ENCODE data around the gene PDSS2. TPM values are rescaled to one million over a fixed set of nuclear protein-coding genes. Genes with fewer than 3 reads are reported as not detected.
A peak's percentile ranks its signal among the peaks of the same experiment; 100 is the strongest.
"Not testable (repeated sequence)": the region's sequence is repeated elsewhere in the genome, so short reads cannot be mapped to it uniquely, and the experiment has no call there.

The PDSS2 gene
- total and polyA plus RNA-seq, 4 donors = 6.6 to 19.8 (median 15.6) TPM

- no peaks in the 10 kb centered on the region for H3K27me3 ChIP-seq (ENCODE audit: control insufficient read depth in 3 of 3, insufficient read depth in 3 of 3, low read length in 2 of 3)
- H3K4me3 ChIP-seq = no peak overlapping the region
- H3K4me1 ChIP-seq (ENCODE audit: control insufficient read depth in 5 of 5, insufficient read depth in 5 of 5, low read length in 5 of 5) = peaks cover 0 to 3% (median 0%) of the 10 kb centered on the region in 5 donors
- H3K27ac ChIP-seq (ENCODE audit: low read depth in 1 of 2, low read length in 1 of 2) = no peak overlapping the region
- WGBS, 2 donors = 71 to 82% methylated on average over 1 of the region's 1 CpG
- TF ChIP-seq CTCF (IDR thresholded peaks at IDR 0.05; ENCODE audit: control extremely low read depth, extremely low read depth) = no peak
- H3K36me3 ChIP-seq (ENCODE audit: control insufficient read depth in 4 of 4, insufficient read depth in 4 of 4, low read length in 4 of 4) = no peaks in the 10 kb centered on the region
- H3K9me3 ChIP-seq (ENCODE audit: control insufficient read depth in 4 of 4, insufficient read depth in 3 of 4, low read length in 3 of 4) = no peaks in the 10 kb centered on the region
- ATAC-seq (ENCODE audit: insufficient read depth, low FRiP score) (no peak), DNase-seq (peak in 2 of 3 donors; percentile 26 to 53)
- no peak overlapping the region for H3K9ac ChIP-seq (ENCODE audit: insufficient read depth in 1 of 2, low read length in 2 of 2)
Measured at GRCh38 chr6:107284805-107285204, 174.6 kb downstream of the PDSS2 start.

GRCh38 chr6:107280791-107281190 is 178.6 kb downstream of the PDSS2 start:
- Histone ChIP-seq H3K4me3 (no peak overlapping the region), H3K4me1 (ENCODE audit: control insufficient read depth in 5 of 5, insufficient read depth in 5 of 5, low read length in 5 of 5) (peaks cover 0 to under 1% (median 0%) of the 10 kb centered on the region in 5 donors), H3K27me3 (ENCODE audit: control insufficient read depth in 3 of 3, insufficient read depth in 3 of 3, low read length in 2 of 3) (no peaks in the 10 kb centered on the region), H3K36me3 (ENCODE audit: control insufficient read depth in 4 of 4, insufficient read depth in 4 of 4, low read length in 4 of 4) (no peaks in the 10 kb centered on the region), H3K27ac (ENCODE audit: low read depth in 1 of 2, low read length in 1 of 2) (no peak overlapping the region), H3K9ac (ENCODE audit: insufficient read depth in 1 of 2, low read length in 2 of 2) (no peak overlapping the region), H3K9me3 (ENCODE audit: control insufficient read depth in 4 of 4, insufficient read depth in 3 of 4, low read length in 3 of 4) (no peaks in the 10 kb centered on the region)
- ATAC-seq (ENCODE audit: insufficient read depth, low FRiP score) (no peak), DNase-seq (no peak)
- TF ChIP-seq CTCF (IDR thresholded peaks at IDR 0.05; ENCODE audit: control extremely low read depth, extremely low read depth) = no peak
- WGBS, 2 donors = 89 to 99% methylated on average over 2 of the region's 2 CpGs

GRCh38 chr6:107280001-107280400 is 179.4 kb downstream of the PDSS2 start:
- DNase-seq; H3K9me3 ChIP-seq (ENCODE audit: control insufficient read depth in 4 of 4, insufficient read depth in 3 of 4, low read length in 3 of 4); H3K27me3 ChIP-seq (ENCODE audit: control insufficient read depth in 3 of 3, insufficient read depth in 3 of 3, low read length in 2 of 3); H3K27ac ChIP-seq (ENCODE audit: low read depth in 1 of 2, low read length in 1 of 2); H3K4me1 ChIP-seq (ENCODE audit: control insufficient read depth in 5 of 5, insufficient read depth in 5 of 5, low read length in 5 of 5); H3K9ac ChIP-seq (ENCODE audit: insufficient read depth in 1 of 2, low read length in 2 of 2); H3K4me3 ChIP-seq; H3K36me3 ChIP-seq (ENCODE audit: control insufficient read depth in 4 of 4, insufficient read depth in 4 of 4, low read length in 4 of 4); ATAC-seq (ENCODE audit: insufficient read depth, low FRiP score): not testable (repeated sequence)
- WGBS, 2 donors = 92 to 96% methylated on average over 7 of the region's 7 CpGs

GRCh38 chr6:107275330-107275865 is 184.0 kb downstream of the PDSS2 start:
- TF ChIP-seq CTCF (IDR thresholded peaks at IDR 0.05; ENCODE audit: control extremely low read depth, extremely low read depth) = no peak

More at GRCh38 chr6:107275330-107275865, 184.0 kb downstream of the PDSS2 start:
- Histone ChIP-seq H3K9me3 (ENCODE audit: control insufficient read depth in 4 of 4, insufficient read depth in 3 of 4, low read length in 3 of 4) (no peaks in the 10 kb centered on the region), H3K36me3 (ENCODE audit: control insufficient read depth in 4 of 4, insufficient read depth in 4 of 4, low read length in 4 of 4) (peaks cover 0 to 1% (median 0%) of the 10 kb centered on the region in 4 donors), H3K9ac (ENCODE audit: insufficient read depth in 1 of 2, low read length in 2 of 2) (no peak overlapping the region), H3K27me3 (ENCODE audit: control insufficient read depth in 3 of 3, insufficient read depth in 3 of 3, low read length in 2 of 3) (no peaks in the 10 kb centered on the region), H3K4me3 (no peak overlapping the region), H3K27ac (ENCODE audit: low read depth in 1 of 2, low read length in 1 of 2) (no peak overlapping the region), H3K4me1 (ENCODE audit: control insufficient read depth in 5 of 5, insufficient read depth in 5 of 5, low read length in 5 of 5) (peaks cover 0 to 3% (median 0%) of the 10 kb centered on the region in 5 donors)
- ATAC-seq (ENCODE audit: insufficient read depth, low FRiP score) (no peak), DNase-seq (no peak)
- 84 to 91% methylated on average over 2 of the region's 2 CpGs for WGBS, 2 donors

Data from lung (tissue), 12 donors.